GM18858 (cell line): ENCODE results near the gene CYRIA.

ENCODE experiments used
- ATAC-seq: cut with Tn5 transposase; IDR thresholded peaks from one replicate; pipeline ENCODE4 v1.9.1; 2021; ENCODE audit not compliant: unreplicated experiment

The CYRIA gene

DNA sequence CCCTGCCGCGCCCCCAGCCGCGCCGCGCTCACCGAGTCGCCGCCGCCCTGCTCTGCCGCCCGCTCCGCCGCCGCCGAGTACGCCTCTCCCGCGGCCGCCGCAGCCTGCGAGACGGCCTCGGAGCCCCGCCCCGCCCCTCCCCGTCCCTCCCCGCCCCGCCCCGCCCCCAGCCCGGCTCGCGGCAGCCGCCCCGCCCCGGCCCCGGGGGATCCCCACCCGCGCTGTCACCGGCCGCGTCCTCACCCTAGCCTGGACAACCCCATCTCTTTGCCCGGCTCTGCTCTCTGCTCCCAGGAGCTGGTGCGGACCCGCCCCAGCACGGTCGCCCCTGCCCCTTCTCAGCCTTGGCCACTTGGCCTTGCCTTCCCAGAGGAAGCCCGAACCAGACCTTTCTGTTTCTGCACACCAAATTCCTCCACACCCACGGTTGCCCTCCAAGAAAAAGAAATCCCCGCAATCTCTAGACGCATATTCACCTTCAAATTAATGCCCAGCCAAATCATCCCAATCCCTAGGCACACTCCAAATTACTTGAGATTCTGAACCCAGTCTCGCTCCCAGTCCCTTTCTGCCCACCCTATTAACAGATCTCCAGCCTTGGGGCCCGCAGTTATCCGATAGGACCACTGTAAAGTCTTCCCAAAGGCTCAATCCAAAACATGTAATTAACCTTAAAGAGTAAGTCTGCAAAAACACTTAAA is at the start of gene CYRIA:
CYRIA (minus strand) TSS at position 87 of the 701 bp plus-strand sequence. CDS start 77,715 bp downstream, outside the sequence.
- ATAC-seq = no peak

DNA sequence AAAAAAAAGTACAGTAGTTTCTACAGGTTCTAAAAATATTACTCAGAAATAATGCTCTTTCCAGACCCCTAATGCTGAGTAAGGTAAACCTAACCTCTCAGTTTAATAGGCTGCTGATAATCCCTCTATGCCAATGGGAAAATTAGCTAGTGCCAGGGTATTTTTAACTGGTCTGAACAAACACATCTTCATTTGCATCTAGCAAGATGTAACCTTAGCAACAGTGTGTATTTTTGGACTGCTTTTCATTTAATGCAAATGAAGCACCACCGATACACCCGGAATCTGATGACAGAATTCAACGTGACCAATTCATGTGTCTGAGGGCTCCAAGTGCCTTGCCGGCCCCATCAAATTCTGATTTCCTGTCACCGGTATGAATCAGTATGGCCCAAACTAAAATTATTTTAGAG is 47.4 kb upstream of the CYRIA start:
- ATAC-seq = no peak

DNA sequence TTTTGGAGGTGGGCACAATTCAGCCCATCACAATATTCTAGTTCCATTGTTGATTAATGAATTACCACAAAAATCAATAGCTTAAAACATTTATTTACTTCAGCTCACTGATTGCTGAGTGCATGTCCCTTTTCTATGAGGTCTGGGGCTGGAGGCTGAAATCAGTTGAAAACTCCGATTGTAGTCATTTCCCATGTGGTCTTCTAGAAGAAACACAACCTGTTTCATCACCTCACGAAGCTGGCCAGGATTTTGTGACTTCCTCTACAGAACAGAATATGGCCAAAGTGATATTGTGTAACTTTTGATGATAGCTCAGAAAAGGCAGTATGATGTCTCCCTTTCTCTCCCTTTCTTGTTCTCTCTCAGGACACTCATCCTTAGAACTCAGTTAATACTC is 44.1 kb upstream of the CYRIA start:
- no peak for ATAC-seq

DNA sequence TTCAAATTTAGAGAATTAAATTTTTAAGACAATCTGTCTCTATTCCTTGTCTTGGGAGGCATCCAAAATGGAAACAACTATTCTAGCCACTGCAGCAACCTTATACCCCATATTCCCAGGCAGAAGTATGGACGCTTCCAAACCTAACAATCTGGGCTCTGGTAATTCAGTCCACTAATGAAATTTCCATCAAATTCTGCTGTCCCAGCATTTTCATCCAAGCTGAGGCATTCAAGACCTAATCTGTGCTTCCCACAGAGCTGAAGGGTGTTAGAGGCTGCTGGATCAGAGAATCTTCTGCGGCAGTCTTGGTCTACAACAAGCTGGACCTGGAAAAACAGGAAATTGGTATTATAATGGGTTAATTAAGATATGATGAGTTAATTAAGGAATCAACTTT is 42.5 kb upstream of the CYRIA start:
- ATAC-seq = no peak

DNA sequence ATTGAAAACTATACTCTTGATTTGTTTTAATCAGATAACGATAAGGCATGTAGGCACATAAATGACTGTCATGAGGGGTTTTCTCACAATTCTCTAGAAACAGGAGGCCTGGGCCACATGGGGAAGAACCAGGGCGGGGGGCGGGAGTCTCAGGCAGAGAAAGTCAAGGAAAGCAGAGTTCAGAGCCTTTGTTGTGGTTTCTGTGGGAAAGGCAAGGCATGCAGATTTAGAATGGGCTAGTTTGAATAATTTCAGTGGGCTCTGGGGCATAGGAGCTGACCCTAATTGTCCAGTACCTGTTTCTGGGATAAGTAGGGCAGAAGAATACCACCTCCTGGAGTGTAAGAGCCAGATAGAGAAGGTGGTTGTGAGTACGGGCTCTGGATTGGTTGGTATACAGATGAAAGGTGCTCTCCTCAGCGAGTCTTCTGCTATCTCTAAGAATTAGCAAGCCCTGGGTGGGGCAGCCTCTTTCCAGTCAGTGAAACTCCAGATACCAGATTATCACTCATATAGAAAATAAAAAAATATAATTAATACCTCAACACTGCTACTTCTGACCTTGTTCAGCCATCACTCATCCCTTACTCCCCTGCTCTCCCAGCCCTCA is 41.5 kb upstream of the CYRIA start:
- no peak for ATAC-seq

DNA sequence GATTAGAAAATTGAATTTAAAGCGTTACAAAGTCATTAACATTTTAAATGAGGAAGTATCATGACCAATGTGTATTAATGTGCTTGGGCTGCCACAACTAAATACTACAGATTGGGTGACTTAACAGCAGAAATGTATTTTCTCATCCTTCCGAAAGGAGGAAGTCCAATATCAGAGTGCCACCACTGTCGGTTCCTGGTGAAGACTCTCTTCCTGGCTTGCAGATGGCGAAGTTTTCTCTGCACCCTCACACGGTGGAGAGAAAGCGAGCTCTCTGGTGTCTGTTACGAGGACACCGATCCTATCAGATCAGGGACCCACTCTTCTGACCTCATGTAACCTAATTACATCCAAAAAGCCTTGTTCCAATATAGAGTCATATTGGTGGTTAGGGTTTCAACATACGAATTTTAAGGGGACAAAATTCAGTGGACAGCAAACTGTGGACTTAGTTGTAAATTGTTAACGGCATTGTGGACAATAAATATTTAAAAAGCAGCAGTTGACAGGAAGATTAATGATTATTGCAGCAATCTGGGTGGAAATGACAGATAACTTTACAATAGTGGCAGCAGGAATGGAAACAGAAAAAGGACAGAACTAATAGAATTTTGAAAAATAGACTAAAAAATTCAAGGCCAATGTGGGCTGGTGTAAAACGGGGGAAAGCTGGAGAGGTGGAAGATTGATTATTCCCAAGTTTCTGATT is 35.1 kb upstream of the CYRIA start:
- no peak for ATAC-seq

DNA sequence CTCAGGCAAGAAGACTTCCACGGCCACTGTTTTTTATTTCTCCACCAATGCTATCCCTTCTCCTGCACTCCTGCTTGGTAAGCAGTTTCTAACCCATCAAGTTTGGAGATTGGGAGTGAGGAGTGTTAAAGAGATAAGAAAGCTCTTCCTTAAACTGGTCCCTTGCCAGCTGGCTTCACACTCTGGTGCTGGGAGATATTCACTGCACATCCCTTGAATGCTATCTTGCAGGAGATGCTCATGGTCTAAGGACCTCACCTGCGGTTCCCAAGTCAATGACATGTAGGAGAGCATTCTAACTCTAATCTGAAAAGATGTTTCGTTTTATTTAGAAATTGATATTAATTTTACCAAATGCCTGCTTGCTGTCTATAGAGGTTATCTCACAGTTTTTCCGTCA is 28.2 kb upstream of the CYRIA start:
- no peak for ATAC-seq

DNA sequence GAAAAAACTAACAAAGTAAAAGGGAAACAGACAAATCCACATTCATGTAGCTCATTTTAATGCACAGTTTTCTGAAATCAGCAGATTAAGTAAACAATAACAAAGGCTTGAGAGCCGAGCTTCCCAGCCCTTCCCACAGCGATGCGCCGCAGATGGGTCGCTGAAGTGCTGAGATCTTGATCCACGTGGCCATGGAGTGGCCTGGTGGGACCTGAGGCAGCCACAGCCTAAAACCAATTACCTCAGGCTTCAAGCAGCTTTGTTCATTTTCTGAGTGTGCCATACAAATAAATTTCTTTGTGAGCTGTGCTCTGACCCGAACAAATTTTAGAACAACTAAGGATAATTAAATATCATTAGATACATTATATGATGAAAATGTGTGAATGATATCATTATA is 25.6 kb upstream of the CYRIA start:
- ATAC-seq = no peak

DNA sequence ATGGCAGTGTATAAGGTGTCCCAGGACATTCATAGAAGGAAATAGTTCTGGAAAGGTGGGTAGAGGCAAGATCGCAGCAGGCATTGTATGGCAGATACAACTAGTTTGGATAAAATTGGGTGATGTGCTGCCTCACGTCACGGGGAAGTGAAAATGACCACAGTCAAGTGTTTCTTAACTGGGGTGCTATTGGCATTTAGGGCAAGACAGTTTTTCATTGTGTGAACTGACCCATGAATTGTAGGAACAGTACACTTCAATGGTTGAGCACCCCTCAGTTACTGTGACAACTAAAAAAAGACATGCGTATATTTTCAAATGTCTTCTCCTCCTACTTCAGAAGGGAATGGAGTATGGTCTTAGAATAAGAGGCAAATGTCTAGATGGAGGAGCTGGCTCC is 22.3 kb upstream of the CYRIA start:
- no peak for ATAC-seq

DNA sequence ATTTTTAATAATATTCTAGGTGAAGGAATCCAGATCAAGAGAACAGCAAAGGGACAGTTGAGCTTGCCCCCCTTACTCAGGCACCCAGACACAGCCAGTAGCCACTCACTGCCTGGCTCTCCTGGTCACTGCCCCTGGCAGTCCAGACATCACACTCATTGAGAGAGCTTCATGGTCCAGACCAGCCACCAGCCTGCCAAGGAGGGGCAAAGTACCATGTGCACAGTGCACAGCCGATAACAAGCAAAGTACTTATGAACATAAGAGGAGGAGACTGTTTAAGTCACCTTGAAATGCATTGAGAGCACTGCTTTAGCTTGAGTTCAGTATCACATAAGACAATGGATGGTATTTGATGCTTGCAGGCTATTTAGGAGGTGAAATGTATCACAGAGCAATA is 21.6 kb upstream of the CYRIA start:
- ATAC-seq = no peak

DNA sequence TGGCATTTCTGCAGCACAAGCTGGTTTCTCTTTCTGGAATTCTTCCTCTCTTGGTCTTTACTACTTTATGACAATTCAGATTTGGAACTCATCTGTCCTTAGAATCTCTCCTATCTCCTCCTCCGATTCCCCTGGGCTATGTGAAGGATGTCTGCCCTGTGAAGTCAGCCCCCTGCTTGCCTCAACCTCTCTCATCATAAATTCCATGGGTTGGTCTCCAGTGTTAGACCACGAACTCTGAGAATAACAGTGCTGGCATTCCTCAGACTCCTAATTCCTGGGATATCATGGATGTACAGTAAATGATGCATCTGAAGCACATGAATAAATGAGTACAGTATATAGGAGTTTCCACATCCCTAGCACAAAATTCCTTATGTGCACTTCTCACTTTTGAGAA is 21.0 kb upstream of the CYRIA start:
- ATAC-seq = no peak

DNA sequence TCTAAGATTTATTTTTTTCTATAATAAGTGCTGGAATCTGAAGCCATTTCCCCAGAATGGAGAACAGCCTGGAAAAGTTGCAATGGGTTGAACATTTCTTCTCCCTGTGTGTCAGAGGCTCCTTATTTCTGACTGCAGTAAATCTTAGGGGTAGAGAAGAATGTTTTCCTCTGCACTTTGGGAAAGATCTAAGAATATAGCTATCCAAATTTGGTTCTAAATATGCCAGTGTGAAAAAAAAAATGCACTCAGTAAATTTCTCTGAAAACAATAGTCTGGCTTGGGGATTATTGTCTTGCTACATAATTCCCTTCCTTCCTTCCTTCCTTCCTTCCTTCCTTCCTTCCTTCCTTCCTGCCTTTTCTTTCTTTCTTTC is 19.7 kb upstream of the CYRIA start:
- ATAC-seq = no peak

DNA sequence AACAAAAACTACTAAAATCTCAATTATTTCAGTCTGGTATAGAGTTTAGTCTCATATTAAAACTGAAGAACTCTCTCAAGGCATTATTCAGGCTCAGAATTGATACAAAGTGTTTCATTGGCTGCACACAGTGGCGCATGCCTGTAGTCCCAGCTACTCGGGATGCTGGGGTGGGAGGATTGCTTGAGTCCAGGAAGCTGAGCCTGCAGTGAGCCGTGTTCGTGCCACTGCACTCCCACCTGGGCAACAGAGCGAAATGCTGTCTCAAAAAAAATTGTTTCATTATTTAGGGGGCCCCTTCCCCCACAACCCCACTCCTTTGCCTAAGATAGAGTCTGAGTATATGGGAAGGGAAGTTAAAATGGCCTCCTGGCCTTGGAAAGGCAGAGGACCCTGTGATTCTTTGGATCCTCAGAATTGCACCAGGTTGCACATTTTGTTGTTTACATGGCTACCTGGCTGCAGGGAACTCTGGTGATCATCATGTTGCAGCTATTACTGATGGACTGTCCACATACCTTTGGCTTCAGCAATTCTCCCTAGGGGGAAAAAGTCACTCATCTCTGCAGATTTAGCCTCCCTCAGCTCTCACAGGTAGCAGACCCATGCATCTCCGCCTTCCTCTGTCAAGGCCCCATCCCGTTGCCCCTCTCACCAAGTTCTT is 19.2 kb upstream of the CYRIA start:
- ATAC-seq = no peak

DNA sequence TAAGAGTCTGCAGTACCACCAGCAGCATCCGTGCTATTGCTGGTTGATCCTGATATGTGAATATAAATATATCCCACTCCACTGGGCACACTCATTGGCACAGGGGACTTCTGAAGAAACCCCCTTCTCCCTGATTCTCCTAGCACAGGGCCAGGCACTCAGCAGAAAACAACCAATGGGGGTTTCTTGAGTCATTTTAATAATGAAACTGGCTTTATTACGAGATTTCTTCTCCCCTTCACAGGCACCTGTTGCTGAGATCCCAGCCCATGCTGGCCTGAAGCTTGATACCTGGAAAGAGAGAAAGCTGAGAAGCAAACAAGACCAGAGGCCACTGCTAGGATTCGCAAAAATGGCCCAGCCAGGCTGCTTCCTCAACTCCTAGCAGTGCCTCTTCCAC is 17.9 kb upstream of the CYRIA start:
- ATAC-seq = no peak

DNA sequence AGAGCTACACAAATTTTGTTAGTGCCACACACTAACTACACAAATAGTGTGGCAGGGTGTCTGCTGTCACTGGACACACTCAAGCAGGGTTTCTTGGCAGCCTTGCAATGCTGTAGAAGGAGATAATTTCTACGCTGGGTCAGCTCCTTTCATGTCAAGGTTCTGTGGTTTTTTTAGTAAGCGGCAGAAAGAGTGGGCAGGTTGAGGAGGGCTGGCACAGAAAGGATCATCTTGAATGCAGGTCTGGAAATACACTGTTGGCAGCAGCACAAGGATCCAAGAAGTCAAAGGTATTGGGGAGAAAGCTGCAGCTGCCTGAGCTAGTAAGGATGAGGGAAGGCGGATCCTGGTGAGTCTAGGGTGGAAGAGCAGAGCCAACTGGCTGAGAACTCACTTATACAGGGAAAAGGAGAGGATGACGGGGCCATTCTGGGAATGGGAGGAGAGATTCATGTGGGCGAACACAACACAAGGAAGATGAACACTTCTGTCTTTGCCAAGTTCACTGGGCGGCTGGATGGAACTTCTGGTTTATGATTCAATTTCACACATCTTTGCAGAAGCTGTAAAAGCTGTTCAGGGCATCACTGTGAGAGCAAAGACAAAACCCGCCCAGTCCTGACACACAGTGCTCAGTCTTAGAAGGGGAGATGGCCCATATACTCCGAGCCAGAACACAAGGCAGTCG is 16.9 kb upstream of the CYRIA start:
- no peak for ATAC-seq

DNA sequence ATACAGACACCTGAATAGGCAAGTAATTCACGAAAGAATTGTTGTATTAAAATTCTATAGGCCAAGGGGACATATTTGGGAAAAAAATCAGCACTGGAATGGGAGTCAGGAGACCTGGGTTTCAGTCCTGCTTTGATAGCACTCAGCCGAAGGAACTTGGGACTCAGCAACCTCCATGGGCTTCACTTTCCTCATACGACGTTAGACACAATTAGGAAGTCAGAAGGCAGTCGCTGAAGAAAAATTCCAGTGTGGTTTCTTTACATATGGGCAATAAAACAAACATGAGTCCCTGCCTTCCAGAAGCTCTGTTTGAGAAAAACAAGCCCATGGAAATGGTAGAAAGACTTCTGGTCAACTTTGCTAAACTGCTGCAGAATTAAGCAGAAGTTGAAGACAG is 15.1 kb upstream of the CYRIA start:
- no peak for ATAC-seq

DNA sequence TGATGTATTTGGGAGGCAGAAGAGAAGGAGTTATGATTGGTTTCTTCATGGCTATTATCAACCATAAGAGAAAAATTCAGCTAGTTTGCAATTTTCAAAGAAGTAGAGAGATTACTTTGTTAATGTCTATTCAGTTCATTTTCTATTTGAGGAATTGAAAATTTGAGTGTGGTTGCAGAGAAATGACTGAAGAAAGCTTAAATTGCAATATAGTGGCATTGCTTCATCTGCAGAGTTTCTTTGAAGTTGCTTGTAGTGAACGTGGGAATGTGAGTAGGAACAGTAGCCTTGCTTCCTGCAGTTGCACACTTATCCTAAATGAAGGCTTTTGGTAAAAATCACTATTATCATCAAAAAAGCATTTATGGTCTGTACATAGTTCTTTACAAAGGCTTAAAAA is 14.7 kb upstream of the CYRIA start:
- ATAC-seq = no peak

DNA sequence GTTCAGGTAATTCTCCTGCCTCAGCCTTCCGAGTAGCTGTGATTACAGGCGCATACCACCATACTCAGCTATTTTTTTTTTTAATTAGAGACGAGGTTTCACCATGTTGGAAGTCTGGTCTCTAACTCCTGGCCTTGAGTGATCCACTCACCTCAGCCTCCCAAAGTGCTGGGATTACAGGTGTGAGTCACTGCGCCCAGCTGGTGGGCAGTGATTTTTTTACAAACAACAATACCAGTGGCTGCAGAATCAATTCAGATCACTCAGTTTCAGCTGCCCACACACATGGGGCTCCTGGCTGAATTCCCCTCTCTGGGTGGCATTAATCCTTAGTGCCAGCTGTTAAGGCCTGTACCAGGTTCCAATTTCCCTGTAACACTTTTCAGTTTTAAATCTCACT is 13.3 kb upstream of the CYRIA start:
- no peak for ATAC-seq

DNA sequence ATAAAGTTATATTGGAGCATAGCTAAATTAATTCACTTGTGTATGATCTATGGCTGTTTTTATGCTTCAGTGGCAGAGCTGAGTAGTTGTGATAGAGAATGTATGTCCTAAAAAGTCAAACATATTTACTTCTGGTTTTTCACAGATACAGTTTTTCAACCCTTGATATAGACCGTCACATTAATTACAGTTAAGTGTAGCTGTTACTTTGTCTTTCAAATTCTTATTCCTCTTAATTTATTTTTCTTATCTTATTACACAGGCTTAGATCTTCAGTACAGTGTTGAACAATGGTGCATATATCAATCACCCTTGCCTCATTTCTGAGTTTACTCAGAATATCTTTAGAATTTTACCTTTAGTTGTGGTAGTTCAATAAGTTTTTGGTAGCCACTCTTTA is 12.2 kb upstream of the CYRIA start:
- ATAC-seq = no peak

DNA sequence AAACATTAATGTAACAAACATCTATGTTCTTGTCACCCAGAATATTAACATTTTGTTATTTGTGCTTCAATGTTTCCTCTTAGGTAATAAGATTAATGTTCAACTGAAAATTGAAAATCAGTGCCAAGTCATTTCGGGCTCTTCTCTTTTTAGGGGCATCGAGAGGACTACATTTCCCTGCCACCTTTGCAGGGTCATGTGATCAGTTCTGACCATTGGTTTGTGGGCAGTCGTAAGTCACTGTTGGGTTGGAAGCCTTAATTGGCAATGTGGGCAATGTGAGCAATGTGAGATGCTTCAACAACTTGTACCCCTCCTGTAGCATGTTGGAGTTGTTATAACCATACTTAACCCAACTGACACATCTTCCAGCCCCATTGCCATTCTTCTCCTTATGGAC is 10.1 kb upstream of the CYRIA start:
- no peak for ATAC-seq

DNA sequence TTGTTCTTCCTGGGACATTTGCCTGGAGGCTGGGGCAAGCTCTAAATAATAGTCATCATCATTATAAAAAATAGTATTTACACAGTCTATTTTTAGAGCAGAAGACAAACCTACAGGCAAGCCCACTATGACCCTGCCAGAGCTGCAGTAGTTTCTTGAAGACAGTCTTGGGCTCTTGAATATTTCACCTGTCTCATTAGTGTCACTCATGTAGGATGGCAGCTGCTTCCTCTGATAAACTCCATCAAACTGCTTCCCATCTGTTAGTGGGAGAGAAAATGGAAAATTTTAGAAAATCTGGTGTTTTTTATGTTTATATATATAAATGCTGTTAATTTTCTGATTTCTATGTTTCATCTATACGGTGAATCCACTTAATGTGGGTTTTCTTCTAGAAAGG is 8.5 kb upstream of the CYRIA start:
- ATAC-seq = no peak
